Nephron (organoid): ENCODE data around the gene AMBP.

Experiments used
- H3K27ac Mint-ChIP-seq, 3 experiments: 2 replicates each; pipeline ENCODE4 v1.8.0; 2020; ENCODE audit warnings: mixed read lengths in 3 of 3, mild to moderate bottlenecking in 2 of 3, moderate library complexity in 1 of 3
- H3K27me3 Mint-ChIP-seq: 2 replicates; pipeline ENCODE4 v1.8.0; 2021; ENCODE audit warnings: low read depth, mild to moderate bottlenecking, moderate library complexity, mixed read lengths
- H3K36me3 Mint-ChIP-seq: 2 replicates; pipeline ENCODE4 v1.8.0; 2020; ENCODE audit warnings: low read depth, mixed read lengths
- H3K4me1 Mint-ChIP-seq: 2 replicates; pipeline ENCODE4 v1.8.0; 2020; ENCODE audit warnings: mixed read lengths
- H3K4me3 Mint-ChIP-seq, 3 experiments: 2 replicates each; pipeline ENCODE4 v1.8.0; 2020; ENCODE audit warnings: mild to moderate bottlenecking in 3 of 3, mixed read lengths in 3 of 3, moderate library complexity in 2 of 3
- H3K9me3 Mint-ChIP-seq: 2 replicates; pipeline ENCODE4 v1.8.0; 2020; ENCODE audit warnings: mixed read lengths
- TF ChIP-seq, protein P1 (sequence below), 3 experiments: fragments of 200-600 bp; sonication (generic); IDR thresholded peaks; one replicate each; pipeline ENCODE4 v1.5.0; 2021; ENCODE audit warnings: antibody characterized with exemption in 3 of 3; ENCODE audit not compliant: unreplicated experiment in 3 of 3

AMBP gene

DNA sequence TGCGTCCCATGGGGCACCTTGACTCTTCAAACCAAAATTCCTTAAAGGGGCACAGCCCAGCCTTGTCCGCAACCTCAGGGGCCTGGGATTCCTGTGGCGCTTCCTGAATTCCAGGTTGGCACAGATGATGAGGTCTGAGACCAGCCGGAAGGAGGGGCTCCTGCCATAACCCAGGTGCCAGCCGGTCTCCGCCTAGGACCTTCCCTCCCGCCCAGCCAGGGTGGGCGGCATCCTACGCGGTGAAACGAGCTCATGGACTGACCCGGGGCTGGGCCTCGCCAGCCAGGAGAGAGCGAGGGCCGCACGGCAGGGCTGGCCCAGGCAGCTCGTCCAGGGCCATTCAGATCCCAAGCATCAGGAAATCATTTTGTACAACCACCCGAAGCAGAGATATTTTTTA lies 23.0 kb downstream of the AMBP start:
- H3K27me3 Mint-ChIP-seq: no peaks in the 10 kb centered on the region
- no peaks in the 10 kb centered on the region for H3K9me3 Mint-ChIP-seq
- no peak overlapping the region for H3K4me3 Mint-ChIP-seq
- TF ChIP-seq, protein P1, sequence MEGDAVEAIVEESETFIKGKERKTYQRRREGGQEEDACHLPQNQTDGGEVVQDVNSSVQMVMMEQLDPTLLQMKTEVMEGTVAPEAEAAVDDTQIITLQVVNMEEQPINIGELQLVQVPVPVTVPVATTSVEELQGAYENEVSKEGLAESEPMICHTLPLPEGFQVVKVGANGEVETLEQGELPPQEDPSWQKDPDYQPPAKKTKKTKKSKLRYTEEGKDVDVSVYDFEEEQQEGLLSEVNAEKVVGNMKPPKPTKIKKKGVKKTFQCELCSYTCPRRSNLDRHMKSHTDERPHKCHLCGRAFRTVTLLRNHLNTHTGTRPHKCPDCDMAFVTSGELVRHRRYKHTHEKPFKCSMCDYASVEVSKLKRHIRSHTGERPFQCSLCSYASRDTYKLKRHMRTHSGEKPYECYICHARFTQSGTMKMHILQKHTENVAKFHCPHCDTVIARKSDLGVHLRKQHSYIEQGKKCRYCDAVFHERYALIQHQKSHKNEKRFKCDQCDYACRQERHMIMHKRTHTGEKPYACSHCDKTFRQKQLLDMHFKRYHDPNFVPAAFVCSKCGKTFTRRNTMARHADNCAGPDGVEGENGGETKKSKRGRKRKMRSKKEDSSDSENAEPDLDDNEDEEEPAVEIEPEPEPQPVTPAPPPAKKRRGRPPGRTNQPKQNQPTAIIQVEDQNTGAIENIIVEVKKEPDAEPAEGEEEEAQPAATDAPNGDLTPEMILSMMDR (IDR thresholded peaks at IDR 0.05; ENCODE audit: unreplicated experiment in 3 of 3): no peak
- H3K27ac Mint-ChIP-seq: peak overlapping the region in 1 of 3 experiments; percentile 20
- H3K4me1 Mint-ChIP-seq: peaks cover 28% of the 10 kb centered on the region
- peaks cover 66% of the 10 kb centered on the region for H3K36me3 Mint-ChIP-seq

DNA sequence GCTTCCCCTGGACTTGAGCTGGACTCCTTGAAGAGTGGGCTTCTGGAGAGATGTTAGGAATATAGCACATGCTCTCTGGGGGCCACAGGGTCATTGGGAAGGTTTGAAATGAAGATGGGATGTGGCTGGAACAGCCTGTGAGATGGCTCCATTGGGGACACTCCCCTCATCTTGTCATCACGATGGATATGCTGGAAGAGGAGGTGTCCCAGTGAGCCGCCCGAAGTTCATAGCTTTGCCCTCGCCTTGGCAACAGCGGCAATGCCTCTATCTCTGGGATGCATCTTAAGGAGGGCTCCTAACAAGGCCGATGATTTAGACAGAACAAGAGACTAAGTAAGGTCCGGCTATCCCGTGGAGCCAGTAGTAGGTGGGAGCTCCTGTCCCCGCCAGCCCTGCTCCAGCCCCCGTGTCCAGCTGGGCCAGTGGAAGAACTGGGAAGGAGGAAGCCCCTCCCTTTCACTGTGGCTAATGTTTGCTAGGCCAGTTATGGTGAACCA lies 23.9 kb downstream of the AMBP start:
- H3K4me1 Mint-ChIP-seq: peaks cover 19% of the 10 kb centered on the region
- H3K27me3 Mint-ChIP-seq: no peaks in the 10 kb centered on the region
- H3K36me3 Mint-ChIP-seq: peaks cover 72% of the 10 kb centered on the region
- H3K9me3 Mint-ChIP-seq: no peaks in the 10 kb centered on the region
- no peak overlapping the region for H3K4me3 Mint-ChIP-seq
- no peak overlapping the region for H3K27ac Mint-ChIP-seq
- TF ChIP-seq, protein P1 (IDR thresholded peaks at IDR 0.05; ENCODE audit: unreplicated experiment in 3 of 3): no peak

DNA sequence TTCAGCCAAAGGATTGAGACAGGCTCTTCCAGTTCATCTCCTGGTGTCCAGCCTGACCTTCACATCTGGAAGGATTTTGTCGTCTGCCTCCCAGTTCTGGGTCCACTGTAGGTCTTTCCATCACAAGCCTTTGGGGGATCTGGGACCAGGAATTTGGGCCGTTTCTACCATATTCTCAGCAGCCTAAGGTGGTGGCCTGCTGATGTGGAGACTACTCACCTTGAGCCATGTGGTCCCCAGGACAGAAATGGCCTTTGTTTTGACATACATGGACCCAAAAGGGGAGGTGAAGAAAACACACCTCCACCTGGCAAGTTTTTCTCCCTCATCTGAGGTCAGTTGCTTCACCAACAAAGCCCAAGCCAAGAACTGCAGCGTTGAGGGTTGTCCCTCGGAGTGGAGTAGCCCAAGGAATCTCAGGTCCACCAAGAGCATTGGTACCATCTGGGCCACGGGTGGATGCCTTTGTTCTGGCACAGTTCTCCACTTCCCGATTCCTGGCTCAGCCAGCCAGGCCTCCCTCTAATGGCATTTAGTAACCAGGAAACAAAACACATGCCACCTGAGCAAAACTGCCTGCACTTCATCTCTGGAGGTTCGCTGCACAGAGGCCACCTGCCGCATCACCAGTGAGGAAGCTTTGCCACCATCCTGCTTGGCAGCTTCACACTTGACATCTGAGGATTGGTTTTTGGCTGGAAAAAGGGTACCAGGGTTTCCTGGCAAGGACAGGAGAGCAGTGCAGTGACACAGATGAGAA lies 24.7 kb downstream of the AMBP start:
- Mint-ChIP-seq H3K4me3 (no peak overlapping the region), H3K27ac (no peak overlapping the region), H3K4me1 (peaks cover 12% of the 10 kb centered on the region), H3K9me3 (no peaks in the 10 kb centered on the region), H3K27me3 (no peaks in the 10 kb centered on the region), H3K36me3 (peaks cover 79% of the 10 kb centered on the region)
- TF ChIP-seq, protein P1 (IDR thresholded peaks at IDR 0.05; ENCODE audit: unreplicated experiment in 3 of 3): no peak

DNA sequence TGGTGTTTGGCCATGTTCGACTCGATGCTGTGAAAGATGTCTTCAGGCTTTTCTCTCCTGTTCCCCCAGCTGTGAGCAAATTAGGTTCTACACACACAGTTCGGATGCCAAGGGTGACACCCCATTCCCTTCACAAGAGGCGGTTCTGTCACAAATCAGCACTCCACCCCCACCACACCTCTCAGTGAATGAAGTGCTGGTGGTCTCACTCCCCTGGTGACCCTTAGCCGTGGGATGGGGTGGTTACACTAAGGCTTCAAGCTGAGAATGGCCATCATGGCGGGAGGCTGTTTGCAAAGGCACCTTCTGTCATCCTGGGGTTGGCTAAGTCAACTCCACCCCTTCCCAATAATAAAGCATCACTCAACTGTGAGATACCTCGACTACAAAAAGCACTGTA lies 26.4 kb downstream of the AMBP start:
- Mint-ChIP-seq H3K4me3 (no peak overlapping the region), H3K9me3 (no peaks in the 10 kb centered on the region), H3K36me3 (peaks cover 86% of the 10 kb centered on the region), H3K27me3 (no peaks in the 10 kb centered on the region), H3K4me1 (no peaks in the 10 kb centered on the region), H3K27ac (no peak overlapping the region)
- TF ChIP-seq, protein P1 (IDR thresholded peaks at IDR 0.05; ENCODE audit: unreplicated experiment in 3 of 3): no peak

DNA sequence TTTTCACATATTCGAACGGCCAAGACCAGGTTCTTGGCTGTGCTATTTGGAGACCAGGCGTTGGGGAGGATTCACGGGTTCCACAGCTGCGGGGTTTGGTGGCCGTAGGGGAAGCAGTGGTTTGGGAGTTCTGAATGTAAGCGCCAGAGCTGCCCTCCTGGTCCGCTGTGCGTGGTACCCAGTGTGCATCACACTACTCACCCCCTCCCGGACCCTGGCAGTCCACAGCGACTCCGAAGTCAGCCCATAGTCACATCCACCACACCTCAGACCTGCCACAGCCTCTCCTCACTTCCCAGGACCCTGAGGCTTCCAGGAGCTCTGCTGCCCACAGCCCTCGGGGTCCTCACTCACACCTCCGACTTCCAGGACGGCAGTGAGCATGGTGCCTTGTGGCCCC lies 26.8 kb downstream of the AMBP start:
- Mint-ChIP-seq H3K9me3 (no peaks in the 10 kb centered on the region), H3K27ac (no peak overlapping the region), H3K4me1 (no peaks in the 10 kb centered on the region), H3K4me3 (no peak overlapping the region), H3K36me3 (peaks cover 85% of the 10 kb centered on the region), H3K27me3 (no peaks in the 10 kb centered on the region)
- TF ChIP-seq, protein P1 (IDR thresholded peaks at IDR 0.05; ENCODE audit: unreplicated experiment in 3 of 3): no peak

DNA sequence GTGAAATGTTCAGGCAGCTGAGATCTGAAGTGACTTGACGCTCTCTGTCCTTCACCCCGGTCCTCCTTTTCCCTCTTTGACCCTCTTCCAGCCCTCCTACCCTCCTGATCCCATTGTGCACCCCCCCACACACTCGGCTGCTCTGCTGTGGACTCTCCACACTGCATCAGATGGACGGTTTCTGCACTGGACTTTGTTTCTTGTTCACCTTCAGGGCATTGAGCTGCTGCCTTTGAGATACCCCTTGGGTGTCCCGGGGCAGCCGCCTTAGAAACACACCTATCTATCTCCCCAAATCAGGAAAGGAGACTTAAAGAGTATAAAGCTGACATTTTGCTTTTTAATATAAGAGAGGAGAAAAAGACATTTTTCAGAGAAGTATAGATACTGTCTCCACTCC lies 27.5 kb downstream of the AMBP start:
- H3K4me3 Mint-ChIP-seq: no peak overlapping the region
- no peaks in the 10 kb centered on the region for H3K4me1 Mint-ChIP-seq
- no peaks in the 10 kb centered on the region for H3K27me3 Mint-ChIP-seq
- peaks cover 3% of the 10 kb centered on the region for H3K9me3 Mint-ChIP-seq
- TF ChIP-seq, protein P1 (IDR thresholded peaks at IDR 0.05; ENCODE audit: unreplicated experiment in 3 of 3): no peak
- H3K36me3 Mint-ChIP-seq: peaks cover 85% of the 10 kb centered on the region
- H3K27ac Mint-ChIP-seq: no peak overlapping the region
